Gastroesophageal sphincter (tissue), 3 donors: ENCODE results near the gene UXT.

Source experiments
- CTCF ChIP-seq, 4 experiments: fragments of 200-600 bp in 2 of 4; fragments of 450-650 bp in 2 of 4; sonication (generic) in 1 of 4; IDR thresholded peaks; one replicate each; pipeline ENCODE4 v1.5.1; 2017 to 2019; ENCODE audit warnings: antibody characterized with exemption in 4 of 4, mild to moderate bottlenecking in 2 of 4, moderate library complexity in 2 of 4
- EP300 ChIP-seq: sonication (generic); formaldehyde crosslinking; IDR thresholded peaks from one replicate; pipeline ENCODE4 v1.6.1; 2017; ENCODE audit warnings: antibody characterized with exemption, mild to moderate bottlenecking

DNA sequence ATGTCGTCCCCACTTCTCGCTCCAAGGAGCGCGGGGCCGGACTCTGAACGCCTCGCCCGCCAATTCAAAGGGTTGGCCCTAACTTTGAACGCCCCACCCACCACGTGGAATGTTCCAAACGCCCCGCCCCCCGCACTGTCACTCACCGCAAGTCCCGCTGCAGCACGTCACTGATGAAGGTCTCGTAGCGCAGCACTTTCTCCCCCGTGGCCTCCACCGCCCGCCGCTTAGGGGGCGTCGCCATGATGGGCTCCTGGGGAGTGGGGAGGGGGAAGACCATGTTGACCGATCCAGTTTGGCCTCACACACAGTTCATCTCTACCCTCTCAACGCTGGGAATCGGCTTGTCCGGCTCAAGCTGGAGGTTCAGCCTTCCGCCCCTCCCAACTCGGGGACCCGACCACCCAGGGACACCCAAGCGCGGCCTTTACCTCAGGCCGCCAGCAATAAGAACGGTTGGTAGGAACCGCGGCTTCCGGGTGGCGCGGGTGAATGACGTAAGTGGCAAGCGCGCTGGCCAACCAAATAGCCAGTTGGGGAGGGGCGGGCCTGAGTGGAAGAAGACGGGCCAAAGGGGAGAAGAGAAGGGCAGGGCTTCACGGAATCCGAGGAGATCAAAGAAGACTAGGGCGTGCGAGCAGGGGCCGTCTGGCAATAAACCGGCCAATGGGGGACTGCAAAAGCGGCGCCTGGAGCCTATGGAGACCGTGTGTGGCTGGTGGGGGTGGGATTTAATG is at the start of gene UXT:
- no peak for TF ChIP-seq CTCF (IDR thresholded peaks at IDR 0.05)
- no peak for TF ChIP-seq EP300
